NT2/D1 (cell line): ENCODE data around the gene INPP5D.

Source experiments
- DNase-seq: peaks from one replicate; pipeline ENCODE4 v3.0.0-alpha.2; 2011; ENCODE audit warnings: low read depth, low spot score
- H3K27me3 ChIP-seq: 2 replicates; pipeline ENCODE4 v1.6.0; 2011; ENCODE audit warnings: mild to moderate bottlenecking; ENCODE audit not compliant: insufficient read length, insufficient read depth
- H3K36me3 ChIP-seq: 2 replicates; pipeline ENCODE4 v1.6.1; 2011; ENCODE audit warnings: mild to moderate bottlenecking, low read length, mixed read lengths; ENCODE audit not compliant: insufficient read depth, insufficient read length
- H3K4me1 ChIP-seq: 2 replicates; pipeline ENCODE4 v1.5.1; 2011; ENCODE audit not compliant: insufficient read depth, insufficient read length
- H3K4me3 ChIP-seq: 2 replicates; pipeline ENCODE4 v1.5.1; 2011; ENCODE audit warnings: low read depth; ENCODE audit not compliant: insufficient read length
- H3K9ac ChIP-seq: 2 replicates; pipeline ENCODE4 v1.6.0; 2011; ENCODE audit warnings: low read depth; ENCODE audit not compliant: insufficient read length
- H3K9me3 ChIP-seq: 2 replicates; pipeline ENCODE4 v1.5.1; 2011; ENCODE audit warnings: mild to moderate bottlenecking, low read length; ENCODE audit not compliant: insufficient read depth
- SUZ12 ChIP-seq: IDR thresholded peaks from 2 replicates; pipeline ENCODE4 v1.6.1; 2011; ENCODE audit not compliant: insufficient read length, insufficient read depth; ENCODE audit errors: extremely low read depth
- YY1 ChIP-seq: IDR thresholded peaks from 2 replicates; pipeline ENCODE4 v1.6.1; 2011; ENCODE audit not compliant: insufficient read length, insufficient read depth
- ZNF274 ChIP-seq: IDR thresholded peaks from 2 replicates; pipeline ENCODE4 v1.6.1; 2011; ENCODE audit warnings: mild to moderate bottlenecking, low read depth, low read length

INPP5D gene

GRCh38 chr2:233074106-233074505 is 14.0 kb downstream of the INPP5D start:
- Histone ChIP-seq H3K9ac (no peak overlapping the region), H3K4me1 (peaks cover 8% of the 10 kb centered on the region), H3K4me3 (no peak overlapping the region), H3K9me3 (peaks cover 9% of the 10 kb centered on the region), H3K36me3 (no peaks in the 10 kb centered on the region), H3K27me3 (no peaks in the 10 kb centered on the region)
- no peak for DNase-seq
- no peak for TF ChIP-seq YY1
- TF ChIP-seq SUZ12: no peak
- TF ChIP-seq ZNF274: no peak

- peak overlapping the region; percentile 4 for H3K9ac ChIP-seq
- TF ChIP-seq YY1 (no peak), ZNF274 (no peak), SUZ12 (no peak)
- H3K27me3 ChIP-seq: peaks cover 2% of the 10 kb centered on the region
- no peaks in the 10 kb centered on the region for H3K36me3 ChIP-seq
- peaks cover 9% of the 10 kb centered on the region for H3K9me3 ChIP-seq
- H3K4me1 ChIP-seq: peaks cover 8% of the 10 kb centered on the region
- no peak for DNase-seq
- H3K4me3 ChIP-seq: no peak overlapping the region
Measured at GRCh38 chr2:233075141-233075965, 15.2 kb downstream of the INPP5D start.

DNA sequence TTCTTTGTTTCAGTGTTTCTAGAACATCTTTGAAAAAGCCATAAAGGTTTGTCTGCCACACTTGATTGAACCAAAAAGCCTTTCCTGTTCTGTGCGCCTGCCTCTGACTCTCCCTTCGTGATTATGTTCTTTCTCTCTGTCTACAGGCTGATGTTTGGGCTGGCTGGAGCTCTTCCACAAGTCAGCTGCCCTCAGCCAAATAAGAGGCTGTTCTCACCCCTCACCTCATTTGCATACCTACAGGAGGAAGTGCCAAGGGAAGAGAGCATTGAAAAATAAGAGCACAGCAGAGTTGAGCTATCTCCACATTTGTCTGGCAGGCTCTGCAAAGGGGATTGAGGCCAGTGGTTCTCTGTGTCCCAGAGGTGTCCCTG is 15.8 kb downstream of the INPP5D start:
- H3K9me3 ChIP-seq: peaks cover 9% of the 10 kb centered on the region
- TF ChIP-seq SUZ12 (no peak), ZNF274 (no peak), YY1 (no peak)
- no peak overlapping the region for H3K4me3 ChIP-seq
- no peak overlapping the region for H3K9ac ChIP-seq
- H3K27me3 ChIP-seq: peaks cover 2% of the 10 kb centered on the region
- H3K36me3 ChIP-seq: no peaks in the 10 kb centered on the region
- peaks cover 8% of the 10 kb centered on the region for H3K4me1 ChIP-seq
- DNase-seq: no peak

GRCh38 chr2:233076749-233077148 is 16.6 kb downstream of the INPP5D start:
- TF ChIP-seq YY1 (no peak), ZNF274 (no peak), SUZ12 (no peak)
- Histone ChIP-seq H3K27me3 (peaks cover 2% of the 10 kb centered on the region), H3K36me3 (no peaks in the 10 kb centered on the region), H3K4me3 (no peak overlapping the region), H3K9me3 (peaks cover 6% of the 10 kb centered on the region), H3K9ac (no peak overlapping the region), H3K4me1 (peaks cover 8% of the 10 kb centered on the region)
- DNase-seq: no peak

- DNase-seq: no peak
- H3K4me3 ChIP-seq: no peak overlapping the region
- no peaks in the 10 kb centered on the region for H3K9me3 ChIP-seq
- H3K9ac ChIP-seq: no peak overlapping the region
- TF ChIP-seq SUZ12: no peak
- H3K36me3 ChIP-seq: no peaks in the 10 kb centered on the region
- H3K4me1 ChIP-seq: peaks cover 13% of the 10 kb centered on the region
- peaks cover 2% of the 10 kb centered on the region for H3K27me3 ChIP-seq
Measured at GRCh38 chr2:233079473-233079877, 19.3 kb downstream of the INPP5D start.

- no peak for TF ChIP-seq SUZ12
- no peak for TF ChIP-seq YY1
- no peak for TF ChIP-seq ZNF274
- Histone ChIP-seq H3K4me1 (peaks cover 13% of the 10 kb centered on the region), H3K9me3 (no peaks in the 10 kb centered on the region), H3K4me3 (no peak overlapping the region), H3K9ac (no peak overlapping the region), H3K36me3 (no peaks in the 10 kb centered on the region), H3K27me3 (peaks cover 2% of the 10 kb centered on the region)
- DNase-seq: no peak
Measured at GRCh38 chr2:233079953-233080835, 20.1 kb downstream of the INPP5D start.

GRCh38 chr2:233080836-233081229 is 20.7 kb downstream of the INPP5D start:
- no peak overlapping the region for H3K9ac ChIP-seq
- H3K4me3 ChIP-seq: no peak overlapping the region
- no peak for DNase-seq
- TF ChIP-seq SUZ12 (no peak), ZNF274 (no peak), YY1 (no peak)
- peaks cover 2% of the 10 kb centered on the region for H3K27me3 ChIP-seq
- no peaks in the 10 kb centered on the region for H3K9me3 ChIP-seq
- H3K4me1 ChIP-seq: peaks cover 8% of the 10 kb centered on the region
- no peaks in the 10 kb centered on the region for H3K36me3 ChIP-seq
